ENCODE data around the gene PCDHGB4. TPM values are rescaled to one million over a fixed set of nuclear protein-coding genes. Genes with fewer than 3 reads are reported as not detected.

The PCDHGB4 gene
- total and polyA plus RNA-seq, 9 of the 15 experiments (the other 6 are each of a cell fraction or from before 2014, with no cell fraction given): 0.01 to 0.14 (median 0.03) TPM; not detected in 5

- H3K4me2 ChIP-seq (ENCODE audit: insufficient read depth, low read length): no peak overlapping the region
- FAIRE-seq: no peak
- H3K9me1 ChIP-seq (ENCODE audit: control insufficient read depth, insufficient read depth, low read length): no peaks in the 10 kb centered on the region
- in situ Hi-C loops (cut with MboI): no loop called here
- H3K9ac ChIP-seq (ENCODE audit: insufficient read depth in 1 of 2, low read depth in 2 of 2, low read length in 2 of 2): no peak overlapping the region
- POLR2A ChIA-PET: no interaction called here
- H3K4me1 ChIP-seq (replicated peaks in 1 of 2; ENCODE audit: control insufficient read depth in 2 of 2, insufficient read depth in 2 of 2, low read length in 2 of 2): peaks cover 2 to 12% of the 10 kb centered on the region in 2 experiments; a peak in 3 of 5 replicates
- DNase-seq (ENCODE audit: extremely low read depth in 1 of 4, low spot score in 3 of 4): no peak
- no peaks in the 10 kb centered on the region for H3K79me2 ChIP-seq (ENCODE audit: control insufficient read depth, insufficient read depth, low read length)
- WGBS (ENCODE audit: insufficient coverage, low coverage, missing lambda C conversion rate): 2% methylated on average over 15 of the region's 15 CpGs
- H2AFZ ChIP-seq (ENCODE audit: low read depth, low read length): 0 out of 2 replicates have a peak overlapping the region, but pooled peaks have one; percentile 27
- H3K27ac ChIP-seq (ENCODE audit: extremely low read depth, low read depth, low read length): no peak overlapping the region
- H4K20me1 ChIP-seq (replicated peaks; ENCODE audit: control insufficient read depth, insufficient read depth, low read length): no peaks in the 10 kb centered on the region
- CTCF ChIA-PET (ENCODE audit: low intra/inter-chr PET ratio): interaction anchor here (0.7 to 2.3 kb wide), 3 partner anchors 197 to 254 kb away, joined by 3 to 12 read pairs (median 4); no protein-coding TSS in a partner anchor
- H3K9me3 ChIP-seq (replicated peaks; ENCODE audit: control insufficient read depth, insufficient read depth, low read depth, low read length): no peaks in the 10 kb centered on the region; the same call in 1 of the 2 replicates
- intact Hi-C loops (cut with micrococcal nuclease): no loop called here
- no peak for ATAC-seq
- TF ChIP-seq GATAD2B (IDR thresholded peaks at IDR 0.05; ENCODE audit: borderline replicate concordance) (no peak), CHD1 (IDR thresholded peaks at IDR 0.05; ENCODE audit: low read length) (no peak), XRCC4 (IDR thresholded peaks at IDR 0.05; ENCODE audit: extremely low read depth, insufficient read depth, insufficient read length) (no peak), ZNF143 (CRISPR knock-in tag; IDR thresholded peaks at IDR 0.05) (no peak), NEUROD1 (IDR thresholded peaks at IDR 0.05; ENCODE audit: borderline replicate concordance, low read depth, low read length, partially characterized antibody) (no peak), CTCF (IDR thresholded peaks at IDR 0.05 in 2 of 3, conservative IDR thresholded peaks at IDR 0.05 in 1 of 3; ENCODE audit: insufficient read depth in 2 of 3, low read depth in 1 of 3, low read length in 3 of 3) (no peak)
- BruUV-seq (replicated peaks): no TSS peak
- no peak overlapping the region for H3K4me3 ChIP-seq
- H3K36me3 ChIP-seq (ENCODE audit: control insufficient read depth, insufficient read depth, low read length): no peaks in the 10 kb centered on the region
- H3K27me3 ChIP-seq (ENCODE audit: control insufficient read depth in 2 of 2, insufficient read depth in 2 of 2, low read length in 2 of 2): peaks cover 6 to 35% of the 10 kb centered on the region in 2 experiments; a peak in 4 of 5 replicates
Observed at GRCh38 chr5:141360685-141361084, 26.8 kb upstream of the PCDHGB4 start.
